Rectal smooth muscle tissue (tissue), 1 donor: ENCODE data around the gene RNF182.

Experiments
- H3K27ac ChIP-seq: one replicate; pipeline ENCODE4 v1.7.0; 2013; ENCODE audit warnings: low read depth, low read length, inconsistent platforms
- H3K27me3 ChIP-seq: one replicate; pipeline ENCODE4 v1.7.0; 2013; ENCODE audit warnings: low read length; ENCODE audit not compliant: control insufficient read depth, insufficient read depth
- H3K36me3 ChIP-seq: one replicate; pipeline ENCODE4 v1.7.0; 2013; ENCODE audit warnings: low read length; ENCODE audit not compliant: control insufficient read depth, insufficient read depth
- H3K4me1 ChIP-seq: one replicate; pipeline ENCODE4 v1.7.0; 2013; ENCODE audit warnings: low read length; ENCODE audit not compliant: control insufficient read depth, insufficient read depth
- H3K4me3 ChIP-seq: one replicate; pipeline ENCODE4 v1.7.0; 2013; ENCODE audit warnings: low read length
- H3K9ac ChIP-seq: one replicate; pipeline ENCODE4 v1.7.0; 2013; ENCODE audit warnings: low read length

RNF182 gene

GRCh38 chr6:14000901-14001300 is 76.1 kb downstream of the RNF182 start:
- H3K27ac ChIP-seq: no peak overlapping the region

GRCh38 chr6:14001329-14002012 is 76.7 kb downstream of the RNF182 start:
- no peak overlapping the region for H3K27ac ChIP-seq
- no peak overlapping the region for H3K9ac ChIP-seq
- no peaks in the 10 kb centered on the region for H3K4me1 ChIP-seq
- H3K27me3 ChIP-seq: no peaks in the 10 kb centered on the region
- no peak overlapping the region for H3K4me3 ChIP-seq
- no peaks in the 10 kb centered on the region for H3K36me3 ChIP-seq

More at GRCh38 chr6:14000901-14001300, 76.1 kb downstream of the RNF182 start:
- no peak overlapping the region for H3K4me3 ChIP-seq
- H3K27me3 ChIP-seq: no peaks in the 10 kb centered on the region
- H3K36me3 ChIP-seq: no peaks in the 10 kb centered on the region
- H3K9ac ChIP-seq: no peak overlapping the region
- no peaks in the 10 kb centered on the region for H3K4me1 ChIP-seq

- H3K4me3 ChIP-seq: no peak overlapping the region
These were observed 77.6 kb downstream of the RNF182 start for GRCh38 chr6:14002176-14002947.

GRCh38 chr6:14004258-14004657 is 79.5 kb downstream of the RNF182 start:
- Histone ChIP-seq H3K27ac (no peak overlapping the region), H3K4me1 (no peaks in the 10 kb centered on the region), H3K9ac (no peak overlapping the region), H3K4me3 (no peak overlapping the region), H3K36me3 (no peaks in the 10 kb centered on the region), H3K27me3 (no peaks in the 10 kb centered on the region)

More at GRCh38 chr6:14002176-14002947, 77.6 kb downstream of the RNF182 start:
- no peaks in the 10 kb centered on the region for H3K36me3 ChIP-seq
- no peak overlapping the region for H3K27ac ChIP-seq
- H3K9ac ChIP-seq: no peak overlapping the region
- H3K27me3 ChIP-seq: no peaks in the 10 kb centered on the region
- H3K4me1 ChIP-seq: no peaks in the 10 kb centered on the region

GRCh38 chr6:14008809-14009208 is 84.1 kb downstream of the RNF182 start:
- H3K36me3 ChIP-seq: no peaks in the 10 kb centered on the region
- H3K27me3 ChIP-seq: no peaks in the 10 kb centered on the region
- H3K9ac ChIP-seq: no peak overlapping the region
- no peak overlapping the region for H3K4me3 ChIP-seq
- H3K4me1 ChIP-seq: no peaks in the 10 kb centered on the region
- no peak overlapping the region for H3K27ac ChIP-seq

- Histone ChIP-seq H3K36me3 (no peaks in the 10 kb centered on the region), H3K4me3 (no peak overlapping the region), H3K27me3 (no peaks in the 10 kb centered on the region), H3K27ac (no peak overlapping the region), H3K9ac (no peak overlapping the region), H3K4me1 (no peaks in the 10 kb centered on the region)
These were observed 84.7 kb downstream of the RNF182 start for GRCh38 chr6:14009431-14009830.

GRCh38 chr6:14010275-14010674 is 85.5 kb downstream of the RNF182 start:
- no peaks in the 10 kb centered on the region for H3K36me3 ChIP-seq
- no peak overlapping the region for H3K27ac ChIP-seq
- H3K4me3 ChIP-seq: no peak overlapping the region
- H3K27me3 ChIP-seq: peaks cover under 1% of the 10 kb centered on the region
- no peak overlapping the region for H3K9ac ChIP-seq
- H3K4me1 ChIP-seq: no peaks in the 10 kb centered on the region

- Histone ChIP-seq H3K4me3 (no peak overlapping the region), H3K27me3 (peaks cover 3% of the 10 kb centered on the region), H3K4me1 (no peaks in the 10 kb centered on the region), H3K27ac (no peak overlapping the region), H3K36me3 (no peaks in the 10 kb centered on the region), H3K9ac (no peak overlapping the region)
These were observed 87.7 kb downstream of the RNF182 start for GRCh38 chr6:14012313-14013030.

GRCh38 chr6:14015964-14016363 is 91.2 kb downstream of the RNF182 start:
- Histone ChIP-seq H3K27ac (no peak overlapping the region), H3K4me3 (no peak overlapping the region), H3K36me3 (no peaks in the 10 kb centered on the region), H3K4me1 (no peaks in the 10 kb centered on the region), H3K9ac (no peak overlapping the region), H3K27me3 (peaks cover 3% of the 10 kb centered on the region)

- H3K27me3 ChIP-seq: peaks cover 3% of the 10 kb centered on the region
- no peaks in the 10 kb centered on the region for H3K36me3 ChIP-seq
- H3K27ac ChIP-seq: no peak overlapping the region
- no peak overlapping the region for H3K9ac ChIP-seq
- no peak overlapping the region for H3K4me3 ChIP-seq
- no peaks in the 10 kb centered on the region for H3K4me1 ChIP-seq
These were observed 91.7 kb downstream of the RNF182 start for GRCh38 chr6:14016432-14016831.

- Histone ChIP-seq H3K4me3 (no peak overlapping the region), H3K4me1 (no peaks in the 10 kb centered on the region), H3K27me3 (peaks cover 3% of the 10 kb centered on the region), H3K9ac (no peak overlapping the region), H3K36me3 (no peaks in the 10 kb centered on the region), H3K27ac (no peak overlapping the region)
These were observed 92.3 kb downstream of the RNF182 start for GRCh38 chr6:14016935-14017625.
